Stimulated activated effector memory CD8-positive, alpha-beta T cell treated with anti-CD3 and anti-CD28 coated beads, Interleukin-12 subunit alpha, Interleukin-12 subunit beta, amount 100 ng/mL, for 72 hours (primary cell): ENCODE data around the gene MAP3K5.

Experiments
- ATAC-seq: fragments of 150-1000 bp; cut with Tn5 transposase; 2 replicates; pipeline ENCODE4 v1.10.0; 2021
- DNase-seq, 2 donors: peaks; one replicate each; pipeline ENCODE4 v3.0.0; 2021 to 2022; ENCODE audit warnings: low spot score in 2 of 2
- H3K27ac Mint-ChIP-seq: one replicate; pipeline ENCODE4 v1.8.0; 2022; ENCODE audit warnings: mild to moderate bottlenecking, mixed read lengths
- H3K36me3 Mint-ChIP-seq: one replicate; pipeline ENCODE4 v1.8.0; 2022; ENCODE audit warnings: mild to moderate bottlenecking, mixed read lengths
- H3K4me1 Mint-ChIP-seq: one replicate; pipeline ENCODE4 v1.8.0; 2022; ENCODE audit warnings: mixed read lengths
- H3K4me3 Mint-ChIP-seq: one replicate; pipeline ENCODE4 v1.8.0; 2022; ENCODE audit warnings: mild to moderate bottlenecking, mixed read lengths
- H3K9me3 Mint-ChIP-seq: one replicate; pipeline ENCODE4 v1.8.0; 2022; ENCODE audit warnings: mixed read lengths

The MAP3K5 gene

DNA sequence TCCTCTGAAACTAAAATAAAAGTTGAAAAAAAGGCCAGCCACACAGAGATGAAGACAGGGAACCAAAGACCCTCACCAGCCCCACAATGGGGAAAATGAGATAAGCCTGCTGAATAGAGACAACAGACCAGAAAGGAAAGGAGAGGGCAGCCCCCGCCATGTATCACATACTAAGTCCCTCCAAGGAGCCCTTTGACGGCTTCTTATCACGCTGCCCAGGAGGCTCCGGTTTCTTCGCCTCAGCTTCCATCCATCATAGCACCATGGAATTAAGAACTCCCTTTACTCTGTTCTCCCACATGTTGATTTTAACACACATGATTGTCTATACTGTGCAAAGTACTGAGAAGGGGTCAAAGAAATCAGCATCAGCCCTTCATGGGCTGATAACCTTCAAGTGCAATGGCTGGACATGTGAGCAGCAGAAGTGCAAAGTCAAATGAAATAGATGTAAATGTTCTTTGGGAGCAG, 54.9 kb downstream of the MAP3K5 start:
- H3K4me1 Mint-ChIP-seq: peaks cover 40% of the 10 kb centered on the region
- no peak for DNase-seq
- H3K27ac Mint-ChIP-seq: no peak overlapping the region
- no peaks in the 10 kb centered on the region for H3K36me3 Mint-ChIP-seq
- H3K9me3 Mint-ChIP-seq: no peaks in the 10 kb centered on the region
- no peak for ATAC-seq
- H3K4me3 Mint-ChIP-seq: no peak overlapping the region

- Mint-ChIP-seq H3K4me1 (peaks cover 42% of the 10 kb centered on the region), H3K36me3 (no peaks in the 10 kb centered on the region), H3K4me3 (no peak overlapping the region), H3K9me3 (no peaks in the 10 kb centered on the region), H3K27ac (no peak overlapping the region)
- no peak for ATAC-seq
- DNase-seq: no peak
These were observed 55.9 kb downstream of the MAP3K5 start for GRCh38 chr6:136736281-136736960.

DNA sequence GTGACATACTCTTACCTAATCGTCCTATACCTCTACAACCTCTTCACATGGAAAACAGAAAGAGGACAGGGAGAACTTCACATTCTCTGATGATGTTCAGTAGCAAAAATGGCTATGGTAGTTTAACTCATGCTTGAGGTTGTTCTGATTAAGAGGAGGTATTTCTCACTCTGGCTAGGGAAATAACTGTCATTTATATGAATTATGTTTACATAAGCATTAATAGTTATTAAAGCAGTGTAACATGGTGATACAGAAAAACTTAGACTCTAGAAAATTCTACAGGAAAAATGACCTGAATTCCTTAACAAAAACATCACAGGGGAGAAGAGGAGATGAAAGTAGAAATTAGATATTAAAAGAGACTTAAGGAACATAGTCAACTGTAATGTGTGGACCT, 57.3 kb downstream of the MAP3K5 start:
- Mint-ChIP-seq H3K4me3 (no peak overlapping the region), H3K4me1 (peaks cover 51% of the 10 kb centered on the region), H3K27ac (peak overlapping the region; percentile 24), H3K9me3 (peaks cover 3% of the 10 kb centered on the region), H3K36me3 (no peaks in the 10 kb centered on the region)
- DNase-seq: no peak
- ATAC-seq: no peak

DNA sequence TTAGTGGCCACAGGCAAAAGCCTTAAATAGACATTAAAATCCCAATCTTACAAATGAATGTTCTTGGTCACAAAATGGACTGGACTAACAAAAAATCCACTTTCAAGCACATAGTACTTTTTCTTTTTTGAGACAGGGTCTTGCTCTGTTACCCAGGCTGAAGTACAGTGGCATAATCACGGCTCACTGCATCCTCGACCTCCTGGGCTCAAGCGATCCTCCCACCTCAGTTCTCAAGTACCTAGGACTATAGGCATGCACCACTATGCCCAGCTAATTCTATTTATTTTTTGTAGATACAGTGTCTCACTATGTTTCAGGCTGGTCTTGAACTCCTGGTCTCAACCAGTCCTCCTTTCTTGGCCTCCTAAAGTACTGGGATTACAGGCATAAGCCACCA, 59.4 kb downstream of the MAP3K5 start:
- no peak overlapping the region for H3K27ac Mint-ChIP-seq
- DNase-seq (no peak), ATAC-seq (no peak)
- peaks cover 52% of the 10 kb centered on the region for H3K4me1 Mint-ChIP-seq
- H3K9me3 Mint-ChIP-seq: peaks cover 3% of the 10 kb centered on the region
- no peak overlapping the region for H3K4me3 Mint-ChIP-seq
- no peaks in the 10 kb centered on the region for H3K36me3 Mint-ChIP-seq

DNA sequence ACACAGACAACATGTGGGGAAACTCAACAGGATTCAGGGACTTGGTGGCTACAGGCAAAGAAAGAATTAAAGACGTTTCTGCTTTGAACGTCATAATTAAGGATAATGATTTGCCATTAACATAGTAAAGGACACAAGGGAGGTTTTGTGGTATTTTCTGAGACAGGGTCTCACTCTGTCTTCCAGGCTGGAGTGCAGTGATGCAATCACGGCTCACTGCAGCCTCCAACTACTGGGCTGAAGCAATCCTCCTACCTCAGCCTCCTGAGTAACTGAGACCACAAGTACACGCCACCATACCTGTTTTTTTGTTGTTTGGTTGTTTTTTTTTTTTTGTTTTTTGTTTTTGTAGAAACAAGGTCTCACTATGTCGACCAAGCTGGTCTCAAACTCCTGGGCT, 62.4 kb downstream of the MAP3K5 start:
- no peaks in the 10 kb centered on the region for H3K36me3 Mint-ChIP-seq
- no peak overlapping the region for H3K4me3 Mint-ChIP-seq
- peaks cover 3% of the 10 kb centered on the region for H3K9me3 Mint-ChIP-seq
- peaks cover 54% of the 10 kb centered on the region for H3K4me1 Mint-ChIP-seq
- DNase-seq: no peak
- H3K27ac Mint-ChIP-seq: no peak overlapping the region
- ATAC-seq: no peak

DNA sequence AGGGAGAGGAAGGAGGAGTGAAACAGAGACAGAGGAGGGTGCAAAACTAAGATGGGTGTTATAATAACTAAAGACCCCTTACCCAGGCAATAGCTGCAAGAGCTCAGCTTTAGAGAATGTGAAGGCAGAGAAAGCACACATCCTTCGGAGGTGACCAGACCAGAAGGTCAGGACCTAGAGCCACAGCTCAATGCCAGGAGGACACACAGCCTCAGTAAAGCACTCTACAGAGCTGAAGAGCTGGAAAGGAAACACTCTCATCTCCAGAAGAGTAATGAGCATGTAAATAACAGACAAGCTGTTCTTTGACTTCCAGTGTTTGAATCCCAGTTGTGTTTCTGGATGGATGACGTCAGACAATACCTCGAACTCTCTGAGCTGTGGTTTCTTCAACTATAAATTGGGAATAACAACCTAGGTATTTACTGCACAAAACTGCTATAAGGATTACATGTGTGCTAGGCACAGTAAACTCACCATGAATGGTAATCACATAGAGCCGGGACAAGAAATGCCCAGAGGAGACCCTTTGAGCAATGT, 63.2 kb downstream of the MAP3K5 start:
- Mint-ChIP-seq H3K9me3 (peaks cover 3% of the 10 kb centered on the region), H3K4me3 (no peak overlapping the region), H3K36me3 (no peaks in the 10 kb centered on the region), H3K4me1 (peaks cover 61% of the 10 kb centered on the region), H3K27ac (no peak overlapping the region)
- DNase-seq (no peak), ATAC-seq (no peak)

GRCh38 chr6:136728033-136728939, 64.0 kb downstream of the MAP3K5 start:
- H3K36me3 Mint-ChIP-seq: no peaks in the 10 kb centered on the region
- H3K9me3 Mint-ChIP-seq: peaks cover 3% of the 10 kb centered on the region
- peaks cover 68% of the 10 kb centered on the region for H3K4me1 Mint-ChIP-seq
- DNase-seq (no peak), ATAC-seq (no peak)
- H3K4me3 Mint-ChIP-seq: no peak overlapping the region
- no peak overlapping the region for H3K27ac Mint-ChIP-seq

GRCh38 chr6:136726837-136727557, 65.3 kb downstream of the MAP3K5 start:
- no peak for DNase-seq
- peaks cover 62% of the 10 kb centered on the region for H3K4me1 Mint-ChIP-seq
- peaks cover 3% of the 10 kb centered on the region for H3K9me3 Mint-ChIP-seq
- no peaks in the 10 kb centered on the region for H3K36me3 Mint-ChIP-seq
- ATAC-seq: no peak
- peak overlapping the region; percentile 46 for H3K27ac Mint-ChIP-seq
- no peak overlapping the region for H3K4me3 Mint-ChIP-seq

- Mint-ChIP-seq H3K9me3 (peaks cover 2% of the 10 kb centered on the region), H3K4me1 (peaks cover 52% of the 10 kb centered on the region), H3K4me3 (no peak overlapping the region), H3K36me3 (no peaks in the 10 kb centered on the region), H3K27ac (peak overlapping the region; percentile 26)
- no peak for ATAC-seq
- DNase-seq: no peak
These were observed 67.2 kb downstream of the MAP3K5 start for GRCh38 chr6:136725124-136725523.

DNA sequence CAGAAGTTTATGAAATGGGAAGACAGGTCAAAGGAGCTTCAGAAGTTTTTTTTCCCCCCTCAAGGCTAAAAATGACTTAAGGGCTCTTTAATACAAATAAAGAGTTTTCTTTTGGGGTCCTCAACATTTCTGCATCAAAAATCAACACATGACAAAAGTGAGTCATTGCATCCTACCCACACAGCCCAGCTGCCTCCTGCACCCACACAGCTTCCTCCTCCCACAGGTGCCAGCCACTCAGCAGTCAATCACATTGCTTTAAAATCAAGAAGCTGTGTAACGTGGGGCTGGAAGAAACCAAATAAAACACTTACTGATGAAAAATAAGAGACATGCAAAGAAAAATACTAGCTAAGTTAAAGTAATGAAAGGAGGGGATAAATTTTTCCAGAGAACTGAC, 68.5 kb downstream of the MAP3K5 start:
- Mint-ChIP-seq H3K4me3 (peak overlapping the region; percentile 44), H3K36me3 (no peaks in the 10 kb centered on the region), H3K27ac (no peak overlapping the region), H3K9me3 (no peaks in the 10 kb centered on the region), H3K4me1 (peaks cover 51% of the 10 kb centered on the region)
- peak in 1 of 2 donors; percentile 14 for DNase-seq
- ATAC-seq: peak; percentile 95

- DNase-seq (no peak), ATAC-seq (no peak)
- no peak overlapping the region for H3K27ac Mint-ChIP-seq
- H3K4me3 Mint-ChIP-seq: no peak overlapping the region
- no peaks in the 10 kb centered on the region for H3K9me3 Mint-ChIP-seq
- peaks cover 54% of the 10 kb centered on the region for H3K4me1 Mint-ChIP-seq
- no peaks in the 10 kb centered on the region for H3K36me3 Mint-ChIP-seq
These were observed 70.8 kb downstream of the MAP3K5 start for GRCh38 chr6:136721467-136721866.

DNA sequence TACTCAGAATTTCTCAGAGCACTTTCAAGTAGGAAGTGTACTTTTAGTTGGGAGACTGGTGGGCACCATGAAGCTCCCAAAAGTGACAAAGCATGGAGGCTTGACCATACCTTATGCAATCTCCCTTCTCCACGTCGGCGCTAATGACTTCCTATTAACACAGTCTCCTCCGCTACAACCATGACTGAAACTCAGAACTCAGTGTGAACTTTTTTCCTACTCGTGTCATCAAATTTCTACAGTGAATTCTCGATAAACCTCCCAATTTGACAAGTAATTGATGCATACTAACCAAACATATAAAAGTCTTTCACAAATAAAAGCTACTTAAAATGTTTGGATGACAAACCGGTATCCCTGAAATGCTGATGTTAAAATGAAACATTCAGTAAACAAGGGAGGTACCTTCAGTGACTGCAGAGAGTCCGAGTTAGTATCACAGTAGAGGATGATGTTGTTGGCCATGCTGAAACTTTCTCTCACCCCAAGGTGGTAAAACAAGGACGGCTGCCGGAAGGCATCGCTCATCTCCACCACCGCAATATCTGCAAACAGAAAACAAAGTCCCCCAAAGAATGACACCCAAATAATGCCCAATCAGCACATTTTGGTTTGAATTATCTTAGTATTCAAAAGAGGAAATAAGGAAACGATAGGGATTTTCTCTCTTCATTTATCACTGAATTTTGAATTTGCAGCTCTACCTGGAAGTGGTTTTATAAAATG, 72.1 kb downstream of the MAP3K5 start:
- peak overlapping the region; percentile 49 for H3K4me3 Mint-ChIP-seq
- H3K27ac Mint-ChIP-seq: peak overlapping the region; percentile 14
- ATAC-seq: peak; percentile 82
- no peaks in the 10 kb centered on the region for H3K36me3 Mint-ChIP-seq
- no peaks in the 10 kb centered on the region for H3K9me3 Mint-ChIP-seq
- no peak for DNase-seq
- H3K4me1 Mint-ChIP-seq: peaks cover 56% of the 10 kb centered on the region

- Mint-ChIP-seq H3K27ac (peak overlapping the region; percentile 14), H3K4me3 (peak overlapping the region; percentile 49), H3K9me3 (no peaks in the 10 kb centered on the region), H3K4me1 (peaks cover 48% of the 10 kb centered on the region), H3K36me3 (no peaks in the 10 kb centered on the region)
- DNase-seq: no peak
- peak; percentile 60 for ATAC-seq
These were observed 72.8 kb downstream of the MAP3K5 start for GRCh38 chr6:136719280-136720044.

- DNase-seq: no peak
- no peaks in the 10 kb centered on the region for H3K9me3 Mint-ChIP-seq
- no peak for ATAC-seq
- H3K4me3 Mint-ChIP-seq: no peak overlapping the region
- H3K27ac Mint-ChIP-seq: peak overlapping the region; percentile 29
- H3K36me3 Mint-ChIP-seq: no peaks in the 10 kb centered on the region
- peaks cover 40% of the 10 kb centered on the region for H3K4me1 Mint-ChIP-seq
These were observed 73.8 kb downstream of the MAP3K5 start for GRCh38 chr6:136718476-136718875.
